Measurements from ENCODE around the gene MYO3B.
"Not testable (repeated sequence)": the region's sequence is repeated elsewhere in the genome, so short reads cannot be mapped to it uniquely, and the experiment has no call there.

The MYO3B gene

GRCh38 chr2:170266358-170266757, 88.4 kb downstream of the MYO3B start:
- no peak for DNase-seq

GRCh38 chr2:170267071-170267470, 89.1 kb downstream of the MYO3B start:
- DNase-seq = no peak

GRCh38 chr2:170270278-170270864, 92.4 kb downstream of the MYO3B start:
- DNase-seq = no peak

GRCh38 chr2:170271340-170271739, 93.4 kb downstream of the MYO3B start:
- DNase-seq = no peak

- no peak for DNase-seq
Measured at GRCh38 chr2:170276056-170276455, 98.1 kb downstream of the MYO3B start.

- no peak for DNase-seq
Measured at GRCh38 chr2:170276925-170277629, 99.1 kb downstream of the MYO3B start.

GRCh38 chr2:170277951-170278350, 100.0 kb downstream of the MYO3B start:
- no peak for DNase-seq

GRCh38 chr2:170279615-170280014, 101.7 kb downstream of the MYO3B start:
- not testable (repeated sequence) for DNase-seq

- DNase-seq = no peak
Measured at GRCh38 chr2:170282851-170283250, 104.9 kb downstream of the MYO3B start.

- no peak for DNase-seq
Measured at GRCh38 chr2:170284205-170284604, 106.3 kb downstream of the MYO3B start.

GRCh38 chr2:170288859-170289258, 110.9 kb downstream of the MYO3B start:
- no peak for DNase-seq

GRCh38 chr2:170291474-170291873, 113.5 kb downstream of the MYO3B start:
- DNase-seq = no peak

GRCh38 chr2:170292415-170292814, 114.5 kb downstream of the MYO3B start:
- DNase-seq = no peak

GRCh38 chr2:170297496-170297895, 119.5 kb downstream of the MYO3B start:
- no peak for DNase-seq

GRCh38 chr2:170298115-170298514, 120.2 kb downstream of the MYO3B start:
- DNase-seq = no peak

GRCh38 chr2:170298861-170299429, 121.0 kb downstream of the MYO3B start:
- DNase-seq = no peak

- DNase-seq = no peak
Measured at GRCh38 chr2:170300993-170301392, 123.0 kb downstream of the MYO3B start.

- DNase-seq = no peak
Measured at GRCh38 chr2:170301626-170302025, 123.7 kb downstream of the MYO3B start.

- no peak for DNase-seq
Measured at GRCh38 chr2:170305711-170306110, 127.8 kb downstream of the MYO3B start.

GRCh38 chr2:170306293-170306873, 128.4 kb downstream of the MYO3B start:
- DNase-seq = no peak

- no peak for DNase-seq
Measured at GRCh38 chr2:170307052-170307451, 129.1 kb downstream of the MYO3B start.

GRCh38 chr2:170307555-170308351, 129.8 kb downstream of the MYO3B start:
- DNase-seq = no peak

- DNase-seq = no peak
Measured at GRCh38 chr2:170310876-170311502, 133.0 kb downstream of the MYO3B start.
